Posterior cingulate gyrus (tissue), 11 donors: ENCODE data around the gene PSMB9.

ENCODE experiments used
- DNase-seq, 10 donors: peaks; one replicate each; pipeline versions ENCODE4 v3.0.0 to v3.0.0-alpha.2; 2020 to 2021; ENCODE audit warnings: mixed read lengths in 3 of 10
- intact Hi-C: fragments of 100-400 bp; cut with DNase I; formaldehyde crosslinking; loops from one replicate; pipeline ENCODE4 v1.15.1; 2023

The PSMB9 gene

GRCh38 chr6:32838114-32838958, 15.7 kb upstream of the PSMB9 start, which contains the start of gene TAP2:
TSS of gene TAP2 (minus strand) at chr6:32838739. CDS start at chr6:32838233, 506 bp downstream.
- intact Hi-C loops, result loop anchor here (1.0 kb wide), 2 partner anchors 16 to 30 kb away; partner anchors contain the start of gene PSMB9
- peak; percentile 90 to 99 (median 96) for DNase-seq

GRCh38 chr6:32839356-32839755, 14.6 kb upstream of the PSMB9 start:
- intact Hi-C loops, result no loop called here

GRCh38 chr6:32840604-32841246, 13.3 kb upstream of the PSMB9 start:
- intact Hi-C loops, result no loop called here
- DNase-seq, result no peak

More at GRCh38 chr6:32839356-32839755, 14.6 kb upstream of the PSMB9 start:
- DNase-seq, result peak in 1 of 10 donors; percentile 62

DNA sequence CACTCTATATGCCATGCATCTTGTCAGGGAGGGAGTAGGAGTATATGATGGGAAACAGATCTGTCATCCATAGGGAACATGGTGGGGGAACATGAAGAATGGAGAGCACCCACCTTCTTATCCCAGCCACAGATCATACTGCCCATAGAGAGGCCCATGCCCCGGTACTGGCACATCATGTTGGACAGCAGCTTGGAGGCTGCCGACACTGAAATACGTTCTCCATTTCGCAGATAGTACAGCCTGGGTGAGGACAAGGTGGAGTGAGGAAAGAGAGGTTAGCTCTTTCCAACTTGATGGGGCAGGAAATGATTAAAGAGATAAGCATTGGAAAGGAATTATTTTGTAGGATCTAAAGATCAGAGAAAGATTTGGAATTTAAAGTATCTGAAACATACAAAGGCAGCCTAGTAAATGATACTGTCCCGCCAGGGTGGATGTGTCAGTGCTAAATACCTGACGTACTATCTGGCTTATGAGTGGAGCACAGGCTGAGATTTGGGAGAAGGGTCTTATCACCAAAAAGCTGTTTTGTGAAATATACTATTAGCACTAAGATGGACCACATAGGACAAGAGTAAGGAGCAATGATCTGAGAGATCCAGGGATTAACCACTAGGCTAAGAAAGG, 11.9 kb upstream of the PSMB9 start:
- no peak for DNase-seq
- intact Hi-C loops, result no loop called here

DNA sequence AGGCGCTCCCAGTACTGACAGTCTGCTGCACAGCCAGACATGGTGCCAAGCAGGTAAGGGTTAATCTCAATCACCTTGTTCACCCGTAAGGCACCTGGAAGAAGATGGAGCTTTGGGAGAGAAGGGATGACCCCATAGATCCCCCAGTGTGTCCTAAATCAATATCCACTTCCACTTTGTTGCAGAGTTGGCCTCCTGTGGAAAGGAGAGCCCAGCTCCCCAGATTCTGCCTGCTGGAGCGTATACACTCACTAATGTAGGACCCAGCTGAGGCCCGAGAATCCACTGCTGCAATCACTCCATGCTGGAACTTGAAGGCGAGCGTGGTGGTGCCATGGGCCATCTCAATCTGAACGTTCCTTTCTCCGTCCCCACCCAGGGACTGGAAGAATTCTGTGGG, 11.3 kb upstream of the PSMB9 start:
- DNase-seq, result no peak
- intact Hi-C loops, result no loop called here

DNA sequence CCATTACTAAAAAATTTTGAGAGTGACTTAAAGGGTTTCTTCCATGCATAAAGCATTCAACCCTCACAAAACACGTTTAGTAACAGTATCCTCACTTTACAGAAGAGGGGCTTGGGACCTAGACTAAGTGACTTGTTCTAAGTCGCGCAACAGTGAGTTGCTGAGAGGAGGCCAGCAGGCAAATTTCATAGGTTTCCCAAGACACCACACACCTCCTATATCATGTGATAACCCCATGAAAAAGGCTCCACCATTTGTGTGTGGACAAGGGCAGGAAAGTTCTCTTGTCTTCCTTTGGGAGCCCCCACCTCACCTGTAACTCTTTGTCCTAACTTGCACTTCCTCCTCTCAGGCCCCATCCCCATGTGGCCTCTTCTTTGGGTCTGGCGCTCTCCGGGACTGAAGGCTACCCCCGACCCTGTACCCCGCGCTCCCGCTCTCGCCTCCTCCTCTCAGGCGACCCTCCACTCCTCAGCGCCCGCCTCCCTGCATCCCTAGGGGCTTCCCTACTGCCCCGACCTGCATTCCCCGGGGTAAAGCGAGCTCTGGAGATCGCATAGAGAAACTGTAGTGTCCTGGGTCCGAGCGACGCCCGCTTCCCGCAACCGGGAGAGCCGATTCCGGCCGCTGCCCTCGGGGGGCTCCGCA, 10.5 kb upstream of the PSMB9 start:
- intact Hi-C loops, result no loop called here

DNA sequence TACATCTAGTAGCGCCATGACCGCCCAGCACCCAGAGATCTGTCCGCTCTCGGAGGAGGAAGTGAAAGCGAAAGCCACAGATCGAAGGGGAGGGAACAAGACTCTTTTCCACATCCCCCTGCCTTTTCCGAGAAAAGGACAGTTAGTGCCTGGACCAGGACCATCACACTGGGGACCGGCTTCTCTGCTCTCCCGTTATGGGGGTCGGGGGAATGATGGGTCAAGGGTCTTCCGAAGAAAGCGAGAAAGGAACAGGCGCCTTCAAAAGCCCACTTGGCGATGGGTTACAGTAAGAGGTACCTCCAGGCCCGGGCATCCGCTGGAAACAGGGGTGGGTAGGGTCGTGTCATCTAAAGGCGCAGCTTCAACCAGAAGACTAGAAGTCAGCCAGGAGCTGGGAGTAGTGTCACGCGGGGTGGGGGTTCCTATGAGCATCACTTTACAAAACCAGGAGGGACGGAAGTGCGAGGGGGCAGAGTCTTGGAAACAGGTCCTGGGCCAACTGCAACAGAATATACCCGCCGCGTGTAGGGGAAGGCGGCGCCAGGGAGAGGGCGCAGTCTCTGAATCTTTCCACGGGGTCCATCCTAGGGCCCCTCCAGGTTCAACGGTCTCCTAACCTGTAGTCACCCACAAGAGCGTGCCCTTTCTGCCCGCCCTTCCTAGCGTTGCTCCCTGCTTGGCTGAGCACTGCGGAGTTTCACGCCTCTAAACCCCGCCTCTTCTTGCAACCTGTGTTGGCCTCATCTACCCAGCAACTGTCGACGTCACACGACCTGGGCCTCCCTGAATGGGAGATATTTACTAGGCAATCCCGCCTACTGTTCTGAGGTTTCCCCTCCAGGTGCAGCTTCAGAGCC, 9.8 kb upstream of the PSMB9 start, which contains the start of gene PSMB8:
Gene PSMB8 (minus strand): TSS at position 69 of the 860 bp plus-strand sequence. CDS start 51 bp downstream, at position 18.
- peak; percentile 82 to 99 (median 94) for DNase-seq
- intact Hi-C loops, result no loop called here

More for the DNA sequence above, 10.5 kb upstream of the PSMB9 start:
- no peak for DNase-seq

- intact Hi-C loops, result no loop called here
- DNase-seq, result no peak
Observed at GRCh38 chr6:32844839-32845383, 9.1 kb upstream of the PSMB9 start.

DNA sequence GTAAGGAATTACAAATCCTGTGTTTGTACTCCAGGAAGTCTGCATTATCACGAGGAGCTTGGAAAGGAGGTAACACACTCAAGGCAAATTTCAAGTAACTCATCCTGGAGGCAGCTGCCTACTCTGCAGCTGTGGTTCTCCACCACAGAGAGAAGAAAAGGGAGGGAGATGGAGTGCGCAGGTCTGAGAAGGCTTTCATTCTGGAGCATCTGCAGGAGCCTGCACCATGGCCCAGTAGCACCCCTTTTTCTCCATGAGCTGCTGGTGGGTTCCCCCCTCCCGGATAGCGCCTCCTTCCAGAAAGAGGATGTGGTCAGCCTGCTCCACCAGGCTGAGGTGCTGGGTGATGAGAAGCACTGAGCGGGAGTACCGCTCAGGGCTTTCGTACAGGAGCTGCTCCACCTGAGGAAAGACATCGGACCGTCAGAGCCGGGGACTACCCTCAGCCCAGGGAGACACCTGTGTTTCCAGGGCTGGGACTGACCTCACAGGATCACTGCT, 8.6 kb upstream of the PSMB9 start:
- intact Hi-C loops, result no loop called here
- DNase-seq, result peak in 3 of 10 donors; percentile 59 to 86 (median 61)

DNA sequence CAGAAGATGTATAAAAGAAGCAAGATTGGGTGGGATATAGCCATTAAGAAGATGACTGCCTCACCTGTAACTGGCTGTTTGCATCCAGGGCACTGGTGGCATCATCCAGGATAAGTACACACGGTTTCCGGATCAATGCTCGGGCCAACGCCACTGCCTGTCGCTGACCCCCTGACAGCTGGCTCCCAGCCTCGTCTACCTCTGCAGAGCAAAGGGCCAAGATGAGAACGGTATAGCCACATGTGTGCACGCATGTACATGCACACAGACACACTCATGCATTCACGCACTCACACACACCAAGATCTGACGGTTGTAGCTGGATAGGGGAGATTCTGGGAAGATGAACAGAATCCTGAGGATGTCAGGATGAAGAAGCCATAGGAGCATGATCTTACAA, 7.0 kb upstream of the PSMB9 start:
- peak in 1 of 10 donors; percentile 71 for DNase-seq
- intact Hi-C loops, result no loop called here

- intact Hi-C loops, result no loop called here
- no peak for DNase-seq
Observed at GRCh38 chr6:32847795-32848194, 6.2 kb upstream of the PSMB9 start.

- DNase-seq, result no peak
- intact Hi-C loops, result no loop called here
Observed at GRCh38 chr6:32849126-32849525, 4.9 kb upstream of the PSMB9 start.

DNA sequence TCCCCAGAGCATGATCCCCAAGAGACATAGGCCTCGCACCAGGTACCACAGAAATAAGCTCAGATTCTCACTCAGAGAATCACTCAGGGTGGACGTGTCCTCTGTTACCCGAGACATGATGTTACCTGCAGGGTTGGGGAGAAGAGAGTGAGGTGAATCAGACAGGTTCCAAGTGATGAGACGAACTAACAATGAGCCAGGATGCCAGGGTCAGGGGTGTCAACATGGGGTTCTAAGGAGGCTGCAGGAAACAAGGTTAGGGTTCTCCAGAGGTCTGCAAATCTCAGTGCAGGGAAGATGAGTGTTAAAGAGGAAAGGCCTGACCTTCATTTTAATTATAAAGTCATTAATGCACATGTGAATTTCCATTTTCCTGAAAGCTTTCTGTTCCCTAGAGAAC, 3.0 kb upstream of the PSMB9 start:
- intact Hi-C loops, result no loop called here
- no peak for DNase-seq

DNA sequence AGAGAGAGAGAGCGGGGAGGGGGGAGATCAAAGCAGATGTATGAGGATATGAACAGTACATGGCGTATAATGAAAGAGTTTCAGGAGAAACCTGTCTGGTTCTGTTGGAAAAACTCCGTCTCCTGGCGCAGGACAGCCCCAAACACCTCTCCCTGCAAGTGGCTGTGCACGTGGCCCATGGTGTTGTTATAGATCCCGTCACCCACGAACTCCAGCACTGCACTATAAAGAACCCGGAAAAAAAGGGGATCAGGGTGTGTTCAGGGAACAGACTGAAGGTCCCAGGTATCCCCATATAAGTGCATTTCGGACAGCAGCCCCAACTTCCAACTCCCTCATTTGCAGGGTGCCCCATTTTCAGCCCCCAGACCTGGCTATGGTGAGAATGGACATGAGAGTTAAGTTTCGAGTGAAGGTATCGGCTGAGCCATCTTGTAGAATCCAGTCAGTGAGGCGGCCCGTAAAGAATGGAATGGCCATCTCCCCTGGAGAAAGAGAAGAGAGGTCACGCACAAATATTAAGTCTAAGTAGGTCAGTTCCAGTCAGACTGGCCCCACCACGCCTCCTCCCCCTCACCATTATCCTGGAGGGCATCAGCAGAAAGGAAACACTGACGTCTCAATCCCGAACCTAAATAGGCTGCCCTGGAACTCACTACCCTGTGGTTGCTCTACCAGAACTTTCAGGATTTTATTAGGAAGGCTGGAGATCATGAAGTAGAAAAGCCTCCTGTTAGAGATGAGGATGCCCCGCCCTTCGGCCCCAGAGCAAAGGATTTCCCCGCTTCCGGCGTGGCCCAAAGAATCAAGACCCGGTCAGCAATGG, 1.8 kb upstream of the PSMB9 start:
- DNase-seq, result peak in 4 of 10 donors; percentile 30 to 89 (median 54)
- intact Hi-C loops, result no loop called here

DNA sequence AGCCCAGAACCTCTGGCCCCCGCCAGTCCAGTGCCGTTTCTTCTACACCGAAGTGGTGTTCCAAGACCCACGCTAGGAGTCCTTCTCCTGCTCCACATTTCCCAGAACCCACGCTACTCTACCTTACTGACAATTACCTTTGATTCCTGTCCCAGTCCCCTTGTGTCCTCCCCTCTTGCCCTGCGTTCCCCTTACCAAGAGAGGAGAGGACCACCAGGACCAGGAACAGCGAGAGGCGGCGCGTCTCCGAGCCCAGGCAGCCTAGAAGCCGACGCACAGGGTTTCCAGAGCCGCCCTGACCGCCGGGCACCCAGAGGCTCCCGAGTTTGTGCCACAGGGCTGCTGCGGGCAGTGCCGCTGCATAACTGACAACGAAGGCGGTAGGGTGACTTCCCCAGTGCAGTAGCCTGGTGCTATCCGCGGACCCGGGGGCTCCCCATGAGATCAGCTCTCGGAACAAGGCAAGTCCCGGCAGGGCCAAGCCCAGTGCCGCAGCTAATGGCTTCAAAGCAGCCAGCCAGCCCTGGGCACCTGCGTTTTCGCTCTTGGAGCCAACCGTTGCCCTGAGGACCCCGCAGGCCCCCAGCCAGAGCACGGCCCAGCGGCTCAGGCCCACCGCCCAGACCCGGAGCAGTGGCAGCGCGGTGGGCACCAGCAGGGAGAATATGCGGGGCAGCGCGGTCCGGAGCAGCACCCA, 1.0 kb upstream of the PSMB9 start:
- intact Hi-C loops, result no loop called here
- DNase-seq, result peak; percentile 30 to 92 (median 44)

DNA sequence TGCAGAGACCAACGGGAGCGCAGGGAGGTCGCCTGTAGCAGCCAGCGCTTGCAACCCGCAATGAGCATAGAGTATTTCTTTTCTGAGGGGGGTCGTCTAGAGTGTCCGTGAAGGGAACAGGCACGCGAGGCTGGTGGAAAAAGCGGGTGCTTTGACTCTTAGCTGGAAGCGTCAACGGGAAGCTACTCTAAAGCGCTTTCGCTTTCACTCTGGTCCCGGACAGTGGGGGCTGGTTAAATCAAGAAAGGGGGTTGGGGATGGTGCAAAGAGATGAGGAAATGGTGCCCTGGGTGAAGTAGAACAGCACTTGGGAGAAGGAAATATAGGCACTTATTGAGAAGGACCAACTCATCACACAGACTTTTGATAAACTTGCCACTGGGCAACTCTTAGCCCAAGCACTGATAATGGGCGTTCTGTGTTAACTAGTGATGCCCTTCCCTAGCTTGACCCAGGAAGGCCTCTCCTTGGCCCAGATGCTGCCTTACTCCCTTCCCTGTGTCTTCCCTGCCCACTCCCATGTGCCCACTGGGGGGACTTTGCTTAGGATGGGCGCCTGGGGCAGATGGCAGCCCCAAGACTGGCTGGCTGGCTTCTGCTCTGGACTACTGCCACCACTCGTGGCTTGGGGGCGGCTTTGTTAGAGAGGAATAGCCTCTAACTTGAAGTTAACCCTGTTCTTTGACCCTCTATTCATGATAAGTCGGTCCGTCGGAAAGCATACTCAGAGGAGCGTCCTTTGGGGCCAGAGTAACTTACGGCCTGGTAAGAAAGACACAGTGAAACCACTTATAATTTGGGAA, 585 bp downstream of the PSMB9 start:
- peak in 3 of 10 donors; percentile 18 to 72 (median 62) for DNase-seq
- intact Hi-C loops, result loop anchor here (1.0 kb wide), 1 partner anchor 16 kb away; the partner anchor contains the start of gene TAP2
